Upper lobe of right lung (tissue), 1 donor: ENCODE data around the gene SGSM1. TPM values are rescaled to one million over a fixed set of nuclear protein-coding genes. Genes with fewer than 3 reads are reported as not detected.
A peak's percentile ranks its signal among the peaks of the same experiment; 100 is the strongest.

ENCODE experiments used
- ATAC-seq: fragments of 200-7000 bp; cut with Tn5 transposase; one replicate; pipeline ENCODE4 v1.9.1; 2020; ENCODE audit warnings: mild to moderate bottlenecking, moderate library complexity
- DNase-seq: peaks from one replicate; pipeline ENCODE4 v3.0.0-alpha.2; 2020
- H3K27ac ChIP-seq: fragments of 200-600 bp; one replicate; pipeline ENCODE4 v1.8.0; 2022
- H3K27me3 ChIP-seq: fragments of 200-600 bp; one replicate; pipeline ENCODE4 v1.8.0; 2022; ENCODE audit warnings: mild to moderate bottlenecking
- H3K36me3 ChIP-seq: fragments of 200-600 bp; one replicate; pipeline ENCODE4 v1.8.0; 2022
- H3K4me1 ChIP-seq: fragments of 200-600 bp; one replicate; pipeline ENCODE4 v1.8.0; 2022
- H3K4me3 ChIP-seq: fragments of 200-600 bp; one replicate; pipeline ENCODE4 v1.8.0; 2022; ENCODE audit warnings: mild to moderate bottlenecking
- H3K9me3 ChIP-seq: fragments of 200-600 bp; one replicate; pipeline ENCODE4 v1.8.0; 2022
- CTCF ChIP-seq: fragments of 200-600 bp; IDR thresholded peaks from one replicate; pipeline ENCODE4 v1.8.0; 2022; ENCODE audit warnings: antibody characterized with exemption
- intact Hi-C: fragments of 100-400 bp; cut with DNase I; formaldehyde crosslinking; loops from one replicate; pipeline ENCODE4 v1.11.0; 2022
- total RNA-seq: library from RNA; stranded (reverse); fragmentation: NEBNext Ultra II Directional; extraction: Animal tissue kit (Norgen Biotek cat#: 25700); gene quantifications from one replicate; pipeline ENCODE4 v1.2.1, GENCODE V29; 2021
- donor health status: DM: no; HTN: yes; CAD: no; lungs with severe emphysema.

Gene SGSM1
- total RNA-seq, 1 donor from 2014 or later, result 3.8 TPM

- Histone ChIP-seq H3K27ac (no peak overlapping the region), H3K36me3 (no peaks in the 10 kb centered on the region), H3K4me1 (no peaks in the 10 kb centered on the region), H3K9me3 (no peaks in the 10 kb centered on the region), H3K27me3 (no peaks in the 10 kb centered on the region), H3K4me3 (no peak overlapping the region)
- DNase-seq (no peak), ATAC-seq (no peak)
- TF ChIP-seq CTCF, result no peak
- intact Hi-C loops, result no loop called here
Observed at GRCh38 chr22:24935771-24936483, 129.9 kb downstream of the SGSM1 start.

GRCh38 chr22:24937114-24937513 is 131.1 kb downstream of the SGSM1 start:
- Histone ChIP-seq H3K4me1 (no peaks in the 10 kb centered on the region), H3K27me3 (no peaks in the 10 kb centered on the region), H3K36me3 (no peaks in the 10 kb centered on the region), H3K27ac (no peak overlapping the region), H3K4me3 (no peak overlapping the region), H3K9me3 (no peaks in the 10 kb centered on the region)
- ATAC-seq (no peak), DNase-seq (no peak)
- no peak for TF ChIP-seq CTCF
- intact Hi-C loops, result no loop called here

- Histone ChIP-seq H3K4me3 (no peak overlapping the region), H3K27ac (no peak overlapping the region), H3K9me3 (no peaks in the 10 kb centered on the region), H3K27me3 (no peaks in the 10 kb centered on the region), H3K36me3 (no peaks in the 10 kb centered on the region), H3K4me1 (no peaks in the 10 kb centered on the region)
- TF ChIP-seq CTCF, result peak; percentile 73
- ATAC-seq (peak; percentile 81), DNase-seq (no peak)
- intact Hi-C loops, result no loop called here
Observed at GRCh38 chr22:24938741-24939341, 132.8 kb downstream of the SGSM1 start.

GRCh38 chr22:24942301-24942700 is 136.3 kb downstream of the SGSM1 start:
- no peaks in the 10 kb centered on the region for H3K4me1 ChIP-seq
- no peak overlapping the region for H3K4me3 ChIP-seq
- H3K27ac ChIP-seq, result no peak overlapping the region
- no peak for TF ChIP-seq CTCF
- ATAC-seq (no peak), DNase-seq (no peak)
- no peaks in the 10 kb centered on the region for H3K36me3 ChIP-seq
- H3K9me3 ChIP-seq, result no peaks in the 10 kb centered on the region
- intact Hi-C loops, result no loop called here
- no peaks in the 10 kb centered on the region for H3K27me3 ChIP-seq

GRCh38 chr22:24944217-24944937 is 138.4 kb downstream of the SGSM1 start:
- intact Hi-C loops, result no loop called here
- H3K9me3 ChIP-seq, result no peaks in the 10 kb centered on the region
- no peaks in the 10 kb centered on the region for H3K27me3 ChIP-seq
- no peaks in the 10 kb centered on the region for H3K36me3 ChIP-seq
- H3K4me3 ChIP-seq, result no peak overlapping the region
- H3K4me1 ChIP-seq, result no peaks in the 10 kb centered on the region
- no peak for TF ChIP-seq CTCF
- no peak for DNase-seq
- H3K27ac ChIP-seq, result no peak overlapping the region
- no peak for ATAC-seq
